NB4 (cell line): ENCODE measurements around the gene MESD.

ENCODE experiments used
- DNase-seq: peaks from one replicate; pipeline ENCODE4 v3.0.0; 2010; ENCODE audit warnings: low read depth
- H3K4me3 ChIP-seq: one replicate; pipeline ENCODE4 v1.5.1; 2011; ENCODE audit warnings: mild to moderate bottlenecking, low read depth, low read length, moderate library complexity
- CTCF ChIP-seq: IDR thresholded peaks from one replicate; pipeline ENCODE4 v1.5.1; 2012; ENCODE audit warnings: low read depth, low read length
- MAX ChIP-seq: IDR thresholded peaks from 2 replicates; pipeline ENCODE4 v1.6.1; 2011; ENCODE audit warnings: low read depth, low read length
- MYC ChIP-seq: IDR thresholded peaks from 2 replicates; pipeline ENCODE4 v1.6.1; 2011; ENCODE audit warnings: low read depth, low read length
- POLR2A ChIP-seq: IDR thresholded peaks from 2 replicates; pipeline ENCODE4 v1.6.1; 2011; ENCODE audit warnings: mild to moderate bottlenecking; ENCODE audit not compliant: insufficient read length; ENCODE audit errors: extremely low read depth

The MESD gene

GRCh38 chr15:80990955-80991354 lies 1.3 kb upstream of the MESD start:
- no peak overlapping the region for H3K4me3 ChIP-seq
- no peak for TF ChIP-seq MAX
- TF ChIP-seq CTCF = no peak
- no peak for TF ChIP-seq MYC
- no peak for TF ChIP-seq POLR2A
- no peak for DNase-seq

- DNase-seq = peak; percentile 49
- peak overlapping the region; percentile 98 for H3K4me3 ChIP-seq
- no peak for TF ChIP-seq MYC
- no peak for TF ChIP-seq MAX
- no peak for TF ChIP-seq POLR2A
- no peak for TF ChIP-seq CTCF
These were observed 520 bp downstream of the MESD start for GRCh38 chr15:80989081-80989517.

- H3K4me3 ChIP-seq = peak overlapping the region; percentile 98
- TF ChIP-seq CTCF = no peak
- TF ChIP-seq MAX = no peak
- no peak for TF ChIP-seq POLR2A
- TF ChIP-seq MYC = no peak
- no peak for DNase-seq
These were observed 1.3 kb downstream of the MESD start for GRCh38 chr15:80988148-80988796.

GRCh38 chr15:80986487-80986886 lies 3.1 kb downstream of the MESD start:
- no peak for DNase-seq
- H3K4me3 ChIP-seq = no peak overlapping the region
- no peak for TF ChIP-seq MAX
- no peak for TF ChIP-seq MYC

- no peak for DNase-seq
- TF ChIP-seq MAX = no peak
- TF ChIP-seq POLR2A = no peak
- no peak for TF ChIP-seq MYC
- no peak for TF ChIP-seq CTCF
- H3K4me3 ChIP-seq = no peak overlapping the region
These were observed 3.6 kb downstream of the MESD start for GRCh38 chr15:80985981-80986380.

- TF ChIP-seq MAX = no peak; the same call in 1 of the 2 replicates
- TF ChIP-seq POLR2A = no peak
- TF ChIP-seq MYC = no peak
- no peak for TF ChIP-seq CTCF
These were observed 4.8 kb downstream of the MESD start for GRCh38 chr15:80984856-80985255.

More at GRCh38 chr15:80984856-80985255, 4.8 kb downstream of the MESD start:
- DNase-seq = peak; percentile 72
- H3K4me3 ChIP-seq = no peak overlapping the region
